GM10248 (cell line): ENCODE results near the gene UBE2R2.

Experiments
- CTCF ChIA-PET: fragments of 300-600 bp; sonication (Branson Sonifier 250); formaldehyde crosslinking; extraction: SDS; loops from one replicate; lab custom pipeline; 2021; ENCODE audit warnings: antibody characterized with exemption; lab: Yijun Ruan, JAX
- POLR2A ChIA-PET: fragments of 350-650 bp; sonication (Branson Sonifier 250); formaldehyde crosslinking; extraction: SDS; loops from one replicate; lab custom pipeline; 2020; ENCODE audit warnings: antibody characterized with exemption; lab: Yijun Ruan, JAX
- DNase-seq: peaks from one replicate; pipeline ENCODE4 v3.0.0; 2012; ENCODE audit errors: extremely low spot score
- CTCF ChIP-seq: IDR thresholded peaks from 2 replicates; pipeline ENCODE4 v1.5.1; 2012; ENCODE audit warnings: mild to moderate bottlenecking, low read depth; ENCODE audit errors: extremely low read depth, missing control alignments, control extremely low read depth

UBE2R2 gene

GRCh38 chr9:33877727-33878489, 60.9 kb downstream of the UBE2R2 start:
- no peak for DNase-seq
- TF ChIP-seq CTCF: no peak
- CTCF ChIA-PET: no interaction called here
- POLR2A ChIA-PET: no interaction called here

DNA sequence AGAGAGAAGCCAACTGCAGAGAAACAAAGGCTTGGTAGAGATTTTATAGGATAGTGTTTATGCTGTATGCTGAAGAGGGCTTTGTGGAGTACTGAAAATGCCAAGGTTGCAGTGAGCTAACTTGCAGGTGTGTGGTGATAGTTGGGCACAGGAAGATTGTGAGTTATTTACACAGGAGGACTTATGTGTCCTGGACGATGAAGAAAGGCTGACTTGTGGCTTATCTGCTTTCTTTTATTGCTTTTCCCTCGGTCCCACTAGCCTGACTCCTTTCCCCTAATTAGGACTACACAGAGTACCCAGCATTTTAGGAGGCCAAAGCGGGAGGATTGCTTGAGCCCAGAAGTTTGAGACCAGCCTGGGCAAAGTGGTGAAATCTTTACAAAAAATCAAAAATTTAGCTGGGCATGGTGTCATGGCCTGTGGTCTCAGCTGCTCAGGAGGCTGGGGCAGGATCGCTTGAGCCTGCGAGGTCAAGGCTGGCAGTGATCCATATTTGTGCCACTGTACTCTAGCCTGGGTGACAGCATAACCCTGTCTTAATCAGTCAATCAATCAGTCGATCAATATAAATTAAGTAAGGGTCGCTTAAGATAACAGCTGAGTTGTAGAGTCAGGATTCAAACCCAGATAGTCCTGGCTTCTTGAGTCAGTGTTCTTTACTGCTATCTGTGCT, 61.9 kb downstream of the UBE2R2 start:
- POLR2A ChIA-PET: no interaction called here
- no peak for DNase-seq
- CTCF ChIA-PET: no interaction called here
- no peak for TF ChIP-seq CTCF

GRCh38 chr9:33880211-33881089, 63.5 kb downstream of the UBE2R2 start:
- CTCF ChIA-PET: interaction anchor here (1.0 kb wide), 1 partner anchor 102 kb away, joined by 4 read pairs; no protein-coding TSS in a partner anchor
- no peak for DNase-seq
- TF ChIP-seq CTCF: no peak
- POLR2A ChIA-PET: no interaction called here

DNA sequence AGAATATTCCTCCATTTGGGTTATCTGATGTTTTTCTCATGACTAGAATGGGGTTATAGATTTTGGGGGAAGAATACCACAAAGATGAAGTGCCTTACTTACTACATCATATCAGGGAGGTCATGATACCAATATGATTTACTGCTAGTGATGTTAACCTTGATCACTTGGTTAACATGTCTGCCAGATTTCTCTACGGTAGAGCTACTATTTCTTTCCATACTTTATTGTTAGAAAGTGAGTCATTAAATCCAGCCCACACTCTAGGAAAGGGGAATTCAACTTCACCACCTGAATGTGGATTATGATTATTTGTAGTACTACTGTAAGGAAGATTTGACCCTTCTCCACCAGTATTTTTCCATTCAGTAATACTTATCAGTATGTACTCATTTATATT, 64.7 kb downstream of the UBE2R2 start:
- ChIA-PET POLR2A (no interaction called here), CTCF (interaction anchor here (0.8 to 1.8 kb wide), 2 partner anchors 22 to 68 kb away, joined by 3 to 4 read pairs; no protein-coding TSS in a partner anchor)
- TF ChIP-seq CTCF: no peak
- DNase-seq: no peak

GRCh38 chr9:33884856-33885701, 68.1 kb downstream of the UBE2R2 start:
- DNase-seq: no peak
- no peak for TF ChIP-seq CTCF
- POLR2A ChIA-PET: no interaction called here
- CTCF ChIA-PET: interaction anchor here (0.8 to 1.7 kb wide), 7 partner anchors 16 to 367 kb away, joined by 3 to 7 read pairs (median 3); no protein-coding TSS in a partner anchor
